Measurements from ENCODE around the gene HMGN3.

DNA sequence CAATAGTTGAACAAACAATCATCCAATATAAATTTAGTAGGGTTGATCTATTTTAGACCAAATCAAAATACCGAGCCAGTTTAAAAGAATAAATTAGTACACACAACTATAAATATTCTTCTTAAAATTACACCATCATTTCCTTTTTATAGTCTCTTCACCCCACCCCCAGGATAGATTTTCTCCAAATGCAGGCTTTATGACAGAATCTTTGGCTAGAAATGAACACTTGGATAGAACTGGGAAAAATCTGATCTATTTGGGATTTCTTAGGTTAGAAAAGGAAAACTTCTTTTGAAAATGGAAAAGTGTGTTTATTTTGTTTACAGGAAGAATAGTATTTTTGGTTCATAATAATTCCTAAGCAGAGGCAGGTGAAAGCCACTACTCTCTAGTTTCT, 74.6 kb downstream of the HMGN3 start:
- TF ChIP-seq, protein P1, sequence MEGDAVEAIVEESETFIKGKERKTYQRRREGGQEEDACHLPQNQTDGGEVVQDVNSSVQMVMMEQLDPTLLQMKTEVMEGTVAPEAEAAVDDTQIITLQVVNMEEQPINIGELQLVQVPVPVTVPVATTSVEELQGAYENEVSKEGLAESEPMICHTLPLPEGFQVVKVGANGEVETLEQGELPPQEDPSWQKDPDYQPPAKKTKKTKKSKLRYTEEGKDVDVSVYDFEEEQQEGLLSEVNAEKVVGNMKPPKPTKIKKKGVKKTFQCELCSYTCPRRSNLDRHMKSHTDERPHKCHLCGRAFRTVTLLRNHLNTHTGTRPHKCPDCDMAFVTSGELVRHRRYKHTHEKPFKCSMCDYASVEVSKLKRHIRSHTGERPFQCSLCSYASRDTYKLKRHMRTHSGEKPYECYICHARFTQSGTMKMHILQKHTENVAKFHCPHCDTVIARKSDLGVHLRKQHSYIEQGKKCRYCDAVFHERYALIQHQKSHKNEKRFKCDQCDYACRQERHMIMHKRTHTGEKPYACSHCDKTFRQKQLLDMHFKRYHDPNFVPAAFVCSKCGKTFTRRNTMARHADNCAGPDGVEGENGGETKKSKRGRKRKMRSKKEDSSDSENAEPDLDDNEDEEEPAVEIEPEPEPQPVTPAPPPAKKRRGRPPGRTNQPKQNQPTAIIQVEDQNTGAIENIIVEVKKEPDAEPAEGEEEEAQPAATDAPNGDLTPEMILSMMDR (IDR thresholded peaks at IDR 0.05 in 4 of 5, conservative IDR thresholded peaks at IDR 0.05 in 1 of 5) = no peak
- no peak for TF ChIP-seq POLR2A (IDR thresholded peaks at IDR 0.05)

Data from gastrocnemius medialis (tissue), 4 donors.